ENCODE data around the gene PCDH9.

Gene PCDH9

GRCh38 chr13:67184247-67184646 is 45.9 kb downstream of the PCDH9 start:
- in situ Hi-C loops (cut with MboI; ENCODE audit: low pct_unique_long_range_greater_than_20kb, low sequenced_read_pairs) = no loop called here
- no peak for DNase-seq

- in situ Hi-C loops (cut with MboI; ENCODE audit: low pct_unique_long_range_greater_than_20kb, low sequenced_read_pairs) = no loop called here
- DNase-seq = no peak
These were observed 47.0 kb downstream of the PCDH9 start for GRCh38 chr13:67183151-67183550.

- no peak for DNase-seq
- in situ Hi-C loops (cut with MboI; ENCODE audit: low pct_unique_long_range_greater_than_20kb, low sequenced_read_pairs) = no loop called here
These were observed 54.2 kb downstream of the PCDH9 start for GRCh38 chr13:67175836-67176459.

GRCh38 chr13:67168384-67168783 is 61.8 kb downstream of the PCDH9 start:
- in situ Hi-C loops (cut with MboI; ENCODE audit: low pct_unique_long_range_greater_than_20kb, low sequenced_read_pairs) = no loop called here

GRCh38 chr13:67167420-67167819 is 62.7 kb downstream of the PCDH9 start:
- in situ Hi-C loops (cut with MboI; ENCODE audit: low pct_unique_long_range_greater_than_20kb, low sequenced_read_pairs) = no loop called here
- no peak for DNase-seq

More at GRCh38 chr13:67168384-67168783, 61.8 kb downstream of the PCDH9 start:
- DNase-seq = no peak

- DNase-seq = no peak
- in situ Hi-C loops (cut with MboI; ENCODE audit: low pct_unique_long_range_greater_than_20kb, low sequenced_read_pairs) = no loop called here
These were observed 69.0 kb downstream of the PCDH9 start for GRCh38 chr13:67161176-67161575.

- in situ Hi-C loops (cut with MboI; ENCODE audit: low pct_unique_long_range_greater_than_20kb, low sequenced_read_pairs) = no loop called here
- no peak for DNase-seq
These were observed 71.2 kb downstream of the PCDH9 start for GRCh38 chr13:67158903-67159302.

- DNase-seq = no peak
- in situ Hi-C loops (cut with MboI; ENCODE audit: low pct_unique_long_range_greater_than_20kb, low sequenced_read_pairs) = no loop called here
These were observed 73.4 kb downstream of the PCDH9 start for GRCh38 chr13:67156723-67157060.

- in situ Hi-C loops (cut with MboI; ENCODE audit: low pct_unique_long_range_greater_than_20kb, low sequenced_read_pairs) = no loop called here
- no peak for DNase-seq
These were observed 74.0 kb downstream of the PCDH9 start for GRCh38 chr13:67155898-67156722.

GRCh38 chr13:67152085-67152484 is 78.1 kb downstream of the PCDH9 start:
- in situ Hi-C loops (cut with MboI; ENCODE audit: low pct_unique_long_range_greater_than_20kb, low sequenced_read_pairs) = no loop called here
- no peak for DNase-seq

GRCh38 chr13:67151652-67152051 is 78.5 kb downstream of the PCDH9 start:
- no peak for DNase-seq
- in situ Hi-C loops (cut with MboI; ENCODE audit: low pct_unique_long_range_greater_than_20kb, low sequenced_read_pairs) = no loop called here

GRCh38 chr13:67150608-67151007 is 79.5 kb downstream of the PCDH9 start:
- in situ Hi-C loops (cut with MboI; ENCODE audit: low pct_unique_long_range_greater_than_20kb, low sequenced_read_pairs) = no loop called here
- no peak for DNase-seq

GRCh38 chr13:67148161-67148571 is 82.0 kb downstream of the PCDH9 start:
- no peak for DNase-seq
- in situ Hi-C loops (cut with MboI; ENCODE audit: low pct_unique_long_range_greater_than_20kb, low sequenced_read_pairs) = no loop called here

- in situ Hi-C loops (cut with MboI; ENCODE audit: low pct_unique_long_range_greater_than_20kb, low sequenced_read_pairs) = no loop called here
- DNase-seq = no peak
These were observed 82.6 kb downstream of the PCDH9 start for GRCh38 chr13:67147342-67148133.

- in situ Hi-C loops (cut with MboI; ENCODE audit: low pct_unique_long_range_greater_than_20kb, low sequenced_read_pairs) = no loop called here
These were observed 83.5 kb downstream of the PCDH9 start for GRCh38 chr13:67146523-67147130.

GRCh38 chr13:67145950-67146349 is 84.2 kb downstream of the PCDH9 start:
- no peak for DNase-seq
- in situ Hi-C loops (cut with MboI; ENCODE audit: low pct_unique_long_range_greater_than_20kb, low sequenced_read_pairs) = no loop called here

More at GRCh38 chr13:67146523-67147130, 83.5 kb downstream of the PCDH9 start:
- DNase-seq = no peak

- DNase-seq = no peak
- in situ Hi-C loops (cut with MboI; ENCODE audit: low pct_unique_long_range_greater_than_20kb, low sequenced_read_pairs) = no loop called here
These were observed 86.5 kb downstream of the PCDH9 start for GRCh38 chr13:67143544-67144115.

GRCh38 chr13:67140006-67140405 is 90.1 kb downstream of the PCDH9 start:
- DNase-seq = no peak
- in situ Hi-C loops (cut with MboI; ENCODE audit: low pct_unique_long_range_greater_than_20kb, low sequenced_read_pairs) = no loop called here

GRCh38 chr13:67139551-67139950 is 90.6 kb downstream of the PCDH9 start:
- in situ Hi-C loops (cut with MboI; ENCODE audit: low pct_unique_long_range_greater_than_20kb, low sequenced_read_pairs) = no loop called here
- DNase-seq = no peak
